SU-DHL-6 (cell line): ENCODE results near the gene MBD4.
"Not testable (repeated sequence)": the region's sequence is repeated elsewhere in the genome, so short reads cannot be mapped to it uniquely, and the experiment has no call there.

Experiments
- EZH2phosphoT487 ChIP-seq: fragments of 200-600 bp; sonication (generic), shearing (Covaris generic); conservative IDR thresholded peaks from 2 replicates; pipeline ENCODE4 v1.6.1; 2018; ENCODE audit warnings: mild to moderate bottlenecking, antibody characterized with exemption, low read length, moderate library complexity, mixed read lengths
- TF ChIP-seq, protein P1 (sequence below): fragments of 200-600 bp; sonication (generic); IDR thresholded peaks from one replicate; pipeline ENCODE4 v1.5.1; 2017; ENCODE audit warnings: antibody characterized with exemption, mild to moderate bottlenecking, low read length, moderate library complexity; ENCODE audit not compliant: insufficient read depth, poor library complexity, severe bottlenecking

DNA sequence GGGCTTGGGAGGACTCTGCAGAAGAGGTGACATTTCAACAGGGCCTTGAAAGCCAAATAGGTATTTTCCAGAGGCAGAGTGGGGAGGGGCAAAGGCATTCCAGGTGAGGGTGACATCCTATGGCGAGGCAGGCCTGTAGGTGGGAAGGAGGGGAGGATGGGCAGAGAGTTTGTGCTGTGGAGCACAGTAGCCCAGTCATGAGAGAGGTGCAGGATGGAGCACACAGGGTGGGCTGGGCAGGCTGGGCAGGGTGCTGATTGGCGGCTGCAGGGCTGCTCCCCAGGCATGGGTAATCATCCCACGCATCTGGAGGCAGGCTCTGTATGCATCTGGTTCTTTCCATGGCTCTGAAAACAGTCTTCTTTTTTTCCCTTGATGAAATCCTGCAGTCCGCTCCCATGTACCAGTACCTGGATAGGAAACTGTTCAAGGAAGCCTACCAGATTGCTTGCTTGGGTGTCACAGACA lies 48.2 kb upstream of the MBD4 start:
- TF ChIP-seq, protein P1, sequence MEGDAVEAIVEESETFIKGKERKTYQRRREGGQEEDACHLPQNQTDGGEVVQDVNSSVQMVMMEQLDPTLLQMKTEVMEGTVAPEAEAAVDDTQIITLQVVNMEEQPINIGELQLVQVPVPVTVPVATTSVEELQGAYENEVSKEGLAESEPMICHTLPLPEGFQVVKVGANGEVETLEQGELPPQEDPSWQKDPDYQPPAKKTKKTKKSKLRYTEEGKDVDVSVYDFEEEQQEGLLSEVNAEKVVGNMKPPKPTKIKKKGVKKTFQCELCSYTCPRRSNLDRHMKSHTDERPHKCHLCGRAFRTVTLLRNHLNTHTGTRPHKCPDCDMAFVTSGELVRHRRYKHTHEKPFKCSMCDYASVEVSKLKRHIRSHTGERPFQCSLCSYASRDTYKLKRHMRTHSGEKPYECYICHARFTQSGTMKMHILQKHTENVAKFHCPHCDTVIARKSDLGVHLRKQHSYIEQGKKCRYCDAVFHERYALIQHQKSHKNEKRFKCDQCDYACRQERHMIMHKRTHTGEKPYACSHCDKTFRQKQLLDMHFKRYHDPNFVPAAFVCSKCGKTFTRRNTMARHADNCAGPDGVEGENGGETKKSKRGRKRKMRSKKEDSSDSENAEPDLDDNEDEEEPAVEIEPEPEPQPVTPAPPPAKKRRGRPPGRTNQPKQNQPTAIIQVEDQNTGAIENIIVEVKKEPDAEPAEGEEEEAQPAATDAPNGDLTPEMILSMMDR, result not testable (repeated sequence)
- TF ChIP-seq EZH2phosphoT487, result not testable (repeated sequence)
